Astrocyte (in vitro differentiated cells and primary cell): ENCODE data around the gene NINL. TPM values are rescaled to one million over a fixed set of nuclear protein-coding genes. Genes with fewer than 3 reads are reported as not detected.
"Not testable (repeated sequence)": the region's sequence is repeated elsewhere in the genome, so short reads cannot be mapped to it uniquely, and the experiment has no call there.

ENCODE experiments used
- DNase-seq: peaks from one replicate; pipeline ENCODE4 v3.0.0-alpha.2; 2010; ENCODE audit warnings: low read depth
- FAIRE-seq: peaks from 2 replicates; lab custom pipeline; 2011; peaks lifted over from hg19 to GRCh38; lab: Jason Lieb, UNC
- H2AFZ ChIP-seq: 2 replicates; pipeline ENCODE4 v1.6.0; 2012; ENCODE audit warnings: low read depth, low read length, inconsistent platforms
- H3K27ac ChIP-seq: 2 replicates; pipeline ENCODE4 v1.5.1; 2011; ENCODE audit warnings: low read depth, low read length, inconsistent platforms
- H3K27me3 ChIP-seq: 2 replicates; pipeline ENCODE4 v1.6.0; 2011; ENCODE audit warnings: low read length, inconsistent platforms; ENCODE audit not compliant: insufficient read depth
- H3K36me3 ChIP-seq: 2 replicates; pipeline ENCODE4 v1.5.1; 2011; ENCODE audit warnings: low read length, inconsistent platforms; ENCODE audit not compliant: insufficient read depth
- H3K4me1 ChIP-seq: 2 replicates; pipeline ENCODE4 v1.5.1; 2011; ENCODE audit warnings: low read length, inconsistent platforms; ENCODE audit not compliant: insufficient read depth
- H3K4me2 ChIP-seq: 2 replicates; pipeline ENCODE4 v1.6.0; 2012; ENCODE audit warnings: low read length, inconsistent platforms
- H3K4me3 ChIP-seq: 2 replicates; pipeline ENCODE4 v1.5.1; 2011; ENCODE audit warnings: low read depth, mild to moderate bottlenecking, low read length, inconsistent platforms; ENCODE audit not compliant: insufficient read depth
- H3K79me2 ChIP-seq: 2 replicates; pipeline ENCODE4 v1.6.0; 2012; ENCODE audit warnings: mild to moderate bottlenecking, low read length, inconsistent platforms; ENCODE audit not compliant: insufficient read depth
- H3K9ac ChIP-seq: 2 replicates; pipeline ENCODE4 v1.6.0; 2012; ENCODE audit warnings: mild to moderate bottlenecking, low read length, inconsistent platforms
- H3K9me3 ChIP-seq: 2 replicates; pipeline ENCODE4 v1.5.1; 2012; ENCODE audit warnings: low read depth, mild to moderate bottlenecking, low read length, inconsistent platforms; ENCODE audit not compliant: insufficient read depth
- H4K20me1 ChIP-seq: 2 replicates; pipeline ENCODE4 v1.6.0; 2012; ENCODE audit warnings: low read length, inconsistent platforms; ENCODE audit not compliant: insufficient read depth
- H3K27ac Mint-ChIP-seq: one replicate; pipeline ENCODE4 v1.8.0; 2021; ENCODE audit warnings: mild to moderate bottlenecking, mixed read lengths; ENCODE audit not compliant: unreplicated experiment
- H3K27me3 Mint-ChIP-seq: one replicate; pipeline ENCODE4 v1.8.0; 2021; ENCODE audit warnings: low read depth, mixed read lengths; ENCODE audit not compliant: unreplicated experiment
- H3K36me3 Mint-ChIP-seq: one replicate; pipeline ENCODE4 v1.8.0; 2021; ENCODE audit warnings: low read depth, mixed read lengths; ENCODE audit not compliant: unreplicated experiment
- H3K4me1 Mint-ChIP-seq: one replicate; pipeline ENCODE4 v1.8.0; 2021; ENCODE audit warnings: low read depth, mixed read lengths; ENCODE audit not compliant: unreplicated experiment
- H3K4me3 Mint-ChIP-seq: one replicate; pipeline ENCODE4 v1.8.0; 2021; ENCODE audit warnings: mild to moderate bottlenecking, moderate library complexity, mixed read lengths; ENCODE audit not compliant: unreplicated experiment
- H3K9me3 Mint-ChIP-seq: one replicate; pipeline ENCODE4 v1.8.0; 2021; ENCODE audit warnings: mild to moderate bottlenecking, mixed read lengths; ENCODE audit not compliant: unreplicated experiment
- EZH2 ChIP-seq: IDR thresholded peaks from 2 replicates; pipeline ENCODE4 v1.6.1; 2012; ENCODE audit warnings: mild to moderate bottlenecking, low read length, inconsistent platforms; ENCODE audit not compliant: insufficient read depth
- total RNA-seq: library from RNA; stranded (reverse); gene quantifications from 2 replicates; pipeline ENCODE4 v1.2.1, GENCODE V29; 2021
- TF ChIP-seq, protein P1 (sequence below): IDR thresholded peaks from 2 replicates; pipeline ENCODE4 v1.5.1; 2011; ENCODE audit warnings: low read depth, mild to moderate bottlenecking, inconsistent platforms, low read length, moderate library complexity; ENCODE audit not compliant: insufficient read depth

The NINL gene
- total RNA-seq, 1 donor from 2014 or later, result 10.2 TPM

- no peaks in the 10 kb centered on the region for H3K36me3 Mint-ChIP-seq
- H4K20me1 ChIP-seq, result peaks cover 3% of the 10 kb centered on the region
- H3K9me3 ChIP-seq, result no peaks in the 10 kb centered on the region
- no peak overlapping the region for H3K4me3 Mint-ChIP-seq
- H3K4me1 ChIP-seq, result peaks cover 2% of the 10 kb centered on the region
- no peak overlapping the region for H3K4me2 ChIP-seq
- no peak overlapping the region for H2AFZ ChIP-seq
- no peak overlapping the region for H3K27ac ChIP-seq
- H3K27me3 ChIP-seq, result no peaks in the 10 kb centered on the region
- no peaks in the 10 kb centered on the region for H3K4me1 Mint-ChIP-seq
- FAIRE-seq (no peak), DNase-seq (no peak)
- no peak overlapping the region for H3K4me3 ChIP-seq
- H3K36me3 ChIP-seq, result no peaks in the 10 kb centered on the region
- no peaks in the 10 kb centered on the region for H3K9me3 Mint-ChIP-seq
- H3K27me3 Mint-ChIP-seq, result peaks cover 13% of the 10 kb centered on the region
- no peaks in the 10 kb centered on the region for H3K79me2 ChIP-seq
- TF ChIP-seq, protein P1, sequence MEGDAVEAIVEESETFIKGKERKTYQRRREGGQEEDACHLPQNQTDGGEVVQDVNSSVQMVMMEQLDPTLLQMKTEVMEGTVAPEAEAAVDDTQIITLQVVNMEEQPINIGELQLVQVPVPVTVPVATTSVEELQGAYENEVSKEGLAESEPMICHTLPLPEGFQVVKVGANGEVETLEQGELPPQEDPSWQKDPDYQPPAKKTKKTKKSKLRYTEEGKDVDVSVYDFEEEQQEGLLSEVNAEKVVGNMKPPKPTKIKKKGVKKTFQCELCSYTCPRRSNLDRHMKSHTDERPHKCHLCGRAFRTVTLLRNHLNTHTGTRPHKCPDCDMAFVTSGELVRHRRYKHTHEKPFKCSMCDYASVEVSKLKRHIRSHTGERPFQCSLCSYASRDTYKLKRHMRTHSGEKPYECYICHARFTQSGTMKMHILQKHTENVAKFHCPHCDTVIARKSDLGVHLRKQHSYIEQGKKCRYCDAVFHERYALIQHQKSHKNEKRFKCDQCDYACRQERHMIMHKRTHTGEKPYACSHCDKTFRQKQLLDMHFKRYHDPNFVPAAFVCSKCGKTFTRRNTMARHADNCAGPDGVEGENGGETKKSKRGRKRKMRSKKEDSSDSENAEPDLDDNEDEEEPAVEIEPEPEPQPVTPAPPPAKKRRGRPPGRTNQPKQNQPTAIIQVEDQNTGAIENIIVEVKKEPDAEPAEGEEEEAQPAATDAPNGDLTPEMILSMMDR, result no peak
- TF ChIP-seq EZH2, result no peak
- H3K9ac ChIP-seq, result no peak overlapping the region
- H3K27ac Mint-ChIP-seq, result no peak overlapping the region
These were observed 19.3 kb upstream of the NINL start for GRCh38 chr20:25604611-25605010.

GRCh38 chr20:25602914-25603309 lies 17.6 kb upstream of the NINL start:
- H3K4me3 Mint-ChIP-seq, H3K9me3 Mint-ChIP-seq, H3K9me3 ChIP-seq, FAIRE-seq, H3K79me2 ChIP-seq, H3K36me3 ChIP-seq, H3K4me2 ChIP-seq, H4K20me1 ChIP-seq, H3K4me1 Mint-ChIP-seq, H3K27ac Mint-ChIP-seq, H3K9ac ChIP-seq, H3K27me3 ChIP-seq, H3K4me1 ChIP-seq, H3K27ac ChIP-seq, H3K36me3 Mint-ChIP-seq, H3K4me3 ChIP-seq, H2AFZ ChIP-seq, DNase-seq: not testable (repeated sequence)
- peaks cover 14% of the 10 kb centered on the region for H3K27me3 Mint-ChIP-seq

DNA sequence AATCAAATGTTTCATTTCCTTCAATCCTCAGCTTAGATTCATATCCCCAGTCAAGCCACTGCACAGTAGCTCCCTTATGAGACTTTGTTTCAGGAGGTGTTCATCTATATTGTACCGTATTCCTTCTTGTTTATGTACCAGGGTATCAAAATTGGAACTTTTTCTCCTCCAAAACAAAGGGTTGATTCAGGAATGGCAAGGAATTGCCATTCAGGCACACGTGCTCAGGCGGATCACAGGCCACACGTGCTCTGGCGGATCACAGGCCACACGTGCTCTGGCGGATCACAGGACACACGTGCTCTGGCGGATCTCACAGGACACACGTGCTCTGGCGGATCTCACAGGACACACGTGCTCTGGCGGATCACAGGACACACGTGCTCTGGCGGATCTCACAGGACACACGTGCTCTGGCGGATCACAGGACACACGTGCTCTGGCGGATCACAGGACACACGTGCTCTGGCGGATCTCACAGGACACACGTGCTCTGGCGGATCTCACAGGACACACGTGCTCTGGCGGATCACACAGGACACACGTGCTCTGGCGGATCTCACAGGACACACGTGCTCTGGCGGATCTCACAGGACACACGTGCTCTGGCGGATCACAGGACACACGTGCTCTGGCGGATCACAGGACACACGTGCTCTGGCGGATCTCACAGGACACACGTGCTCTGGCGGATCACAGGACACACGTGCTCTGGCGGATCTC lies 17.0 kb upstream of the NINL start:
- not testable (repeated sequence) for H3K36me3 ChIP-seq, DNase-seq, H3K4me2 ChIP-seq, H4K20me1 ChIP-seq, H3K4me1 Mint-ChIP-seq, FAIRE-seq, H3K27ac ChIP-seq, H3K4me1 ChIP-seq, H3K4me3 Mint-ChIP-seq, H3K9ac ChIP-seq, H3K27me3 ChIP-seq, H3K79me2 ChIP-seq, H2AFZ ChIP-seq, H3K9me3 Mint-ChIP-seq, H3K9me3 ChIP-seq, H3K36me3 Mint-ChIP-seq, H3K4me3 ChIP-seq
- peak overlapping the region; percentile 22 for H3K27ac Mint-ChIP-seq
- H3K27me3 Mint-ChIP-seq, result peaks cover 14% of the 10 kb centered on the region
